ENCODE results near the gene SHROOM3. TPM values are rescaled to one million over a fixed set of nuclear protein-coding genes. Genes with fewer than 3 reads are reported as not detected.

Gene SHROOM3
- total RNA-seq, 2 donors from 2014 or later: 139 to 171 TPM

GRCh38 chr4:76799718-76800117 lies 364.7 kb downstream of the SHROOM3 start:
- Histone ChIP-seq H3K36me3 (no peaks in the 10 kb centered on the region), H3K27ac (no peak overlapping the region), H3K9me3 (no peaks in the 10 kb centered on the region), H3K4me1 (ENCODE audit: control insufficient read depth in 1 of 2, low read depth in 2 of 2) (no peaks in the 10 kb centered on the region), H3K4me3 (no peak overlapping the region), H3K27me3 (replicated peaks; ENCODE audit: insufficient read depth) (no peaks in the 10 kb centered on the region)
- DNase-seq (ENCODE audit: low spot score) (no peak), ATAC-seq (ENCODE audit: insufficient number of reproducible peaks, low FRiP score, low read depth) (no peak)
- no peak for TF ChIP-seq CTCF (IDR thresholded peaks at IDR 0.05)

DNA sequence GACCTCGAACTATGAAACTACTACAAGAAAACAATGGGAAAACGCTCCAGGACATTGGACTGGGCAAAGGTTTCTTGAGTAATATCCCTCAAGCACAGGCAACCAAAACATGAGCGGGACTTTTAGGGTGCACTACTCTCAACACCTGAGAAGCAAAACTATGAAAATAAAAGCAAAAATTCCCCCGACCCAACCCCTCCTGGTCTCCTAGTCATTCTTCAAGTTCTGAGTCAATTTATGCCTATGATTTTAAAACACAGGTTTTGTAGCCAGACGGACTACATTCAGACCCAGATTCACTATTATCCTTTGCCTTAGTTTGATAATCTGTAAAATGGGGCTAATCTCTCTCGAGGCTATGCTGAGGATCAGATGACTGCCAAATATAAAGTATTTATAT lies 365.9 kb downstream of the SHROOM3 start:
- Histone ChIP-seq H3K27ac (no peak overlapping the region), H3K4me1 (ENCODE audit: control insufficient read depth in 1 of 2, low read depth in 2 of 2) (no peaks in the 10 kb centered on the region), H3K4me3 (no peak overlapping the region), H3K9me3 (no peaks in the 10 kb centered on the region), H3K27me3 (replicated peaks; ENCODE audit: insufficient read depth) (no peaks in the 10 kb centered on the region), H3K36me3 (no peaks in the 10 kb centered on the region)
- DNase-seq (ENCODE audit: low spot score) (no peak), ATAC-seq (ENCODE audit: insufficient number of reproducible peaks, low FRiP score, low read depth) (no peak)
- TF ChIP-seq CTCF (IDR thresholded peaks at IDR 0.05): no peak

- Histone ChIP-seq H3K4me1 (ENCODE audit: control insufficient read depth in 1 of 2, low read depth in 2 of 2) (no peaks in the 10 kb centered on the region), H3K27me3 (replicated peaks; ENCODE audit: insufficient read depth) (no peaks in the 10 kb centered on the region), H3K27ac (no peak overlapping the region), H3K9me3 (no peaks in the 10 kb centered on the region), H3K4me3 (peak overlapping the region; percentile 52), H3K36me3 (no peaks in the 10 kb centered on the region)
- no peak for ATAC-seq (ENCODE audit: insufficient number of reproducible peaks, low FRiP score, low read depth)
- no peak for DNase-seq (ENCODE audit: low spot score)
- TF ChIP-seq CTCF (IDR thresholded peaks at IDR 0.05): no peak
Measured at GRCh38 chr4:76801621-76802235, 366.7 kb downstream of the SHROOM3 start.

- no peaks in the 10 kb centered on the region for H3K27me3 ChIP-seq (replicated peaks; ENCODE audit: insufficient read depth)
- no peaks in the 10 kb centered on the region for H3K36me3 ChIP-seq
- DNase-seq (ENCODE audit: low spot score) (no peak), ATAC-seq (ENCODE audit: insufficient number of reproducible peaks, low FRiP score, low read depth) (no peak)
- peak overlapping the region; percentile 52 for H3K4me3 ChIP-seq
- no peaks in the 10 kb centered on the region for H3K4me1 ChIP-seq (ENCODE audit: control insufficient read depth in 1 of 2, low read depth in 2 of 2)
- no peak overlapping the region for H3K27ac ChIP-seq
- no peaks in the 10 kb centered on the region for H3K9me3 ChIP-seq
- TF ChIP-seq CTCF (IDR thresholded peaks at IDR 0.05): no peak
Measured at GRCh38 chr4:76802236-76803021, 367.4 kb downstream of the SHROOM3 start.

GRCh38 chr4:76803522-76803921 lies 368.5 kb downstream of the SHROOM3 start:
- DNase-seq (ENCODE audit: low spot score): no peak
- TF ChIP-seq CTCF (IDR thresholded peaks at IDR 0.05): no peak
- Histone ChIP-seq H3K27me3 (replicated peaks; ENCODE audit: insufficient read depth) (no peaks in the 10 kb centered on the region), H3K4me3 (no peak overlapping the region), H3K27ac (no peak overlapping the region), H3K36me3 (no peaks in the 10 kb centered on the region), H3K4me1 (ENCODE audit: control insufficient read depth in 1 of 2, low read depth in 2 of 2) (no peaks in the 10 kb centered on the region), H3K9me3 (peaks cover 2% of the 10 kb centered on the region)
- ATAC-seq (ENCODE audit: insufficient number of reproducible peaks, low FRiP score, low read depth): no peak
